Erythroblast (primary cell): Measurements from ENCODE around the gene NYAP2.

ENCODE experiments used
- GATA1 ChIP-seq: IDR thresholded peaks from 2 replicates; pipeline ENCODE4 v1.6.1; 2011; ENCODE audit warnings: low read depth, mild to moderate bottlenecking, control low read depth, low read length, moderate library complexity
- POLR2A ChIP-seq: IDR thresholded peaks from 2 replicates; pipeline ENCODE4 v1.6.1; 2011; ENCODE audit warnings: mild to moderate bottlenecking, low read length

- TF ChIP-seq POLR2A (no peak), GATA1 (no peak)
These were observed 43.7 kb upstream of the NYAP2 start for GRCh38 chr2:225355788-225356187.
